H54 (cell line): ENCODE results near the gene ZNF181.
"Not testable (repeated sequence)": the region's sequence is repeated elsewhere in the genome, so short reads cannot be mapped to it uniquely, and the experiment has no call there.

Source experiments
- DNase-seq: peaks from one replicate; pipeline ENCODE4 v3.0.0; 2011; ENCODE audit warnings: low spot score, mixed read lengths; ENCODE audit not compliant: insufficient read length
- FAIRE-seq: peaks from 3 replicates; lab custom pipeline; 2011; peaks lifted over from hg19 to GRCh38; lab: Jason Lieb, UNC
- POLR2A ChIP-seq: IDR thresholded peaks from 2 replicates; pipeline ENCODE4 v1.6.1; 2011; ENCODE audit warnings: low read depth, mild to moderate bottlenecking, low read length

The ZNF181 gene

DNA sequence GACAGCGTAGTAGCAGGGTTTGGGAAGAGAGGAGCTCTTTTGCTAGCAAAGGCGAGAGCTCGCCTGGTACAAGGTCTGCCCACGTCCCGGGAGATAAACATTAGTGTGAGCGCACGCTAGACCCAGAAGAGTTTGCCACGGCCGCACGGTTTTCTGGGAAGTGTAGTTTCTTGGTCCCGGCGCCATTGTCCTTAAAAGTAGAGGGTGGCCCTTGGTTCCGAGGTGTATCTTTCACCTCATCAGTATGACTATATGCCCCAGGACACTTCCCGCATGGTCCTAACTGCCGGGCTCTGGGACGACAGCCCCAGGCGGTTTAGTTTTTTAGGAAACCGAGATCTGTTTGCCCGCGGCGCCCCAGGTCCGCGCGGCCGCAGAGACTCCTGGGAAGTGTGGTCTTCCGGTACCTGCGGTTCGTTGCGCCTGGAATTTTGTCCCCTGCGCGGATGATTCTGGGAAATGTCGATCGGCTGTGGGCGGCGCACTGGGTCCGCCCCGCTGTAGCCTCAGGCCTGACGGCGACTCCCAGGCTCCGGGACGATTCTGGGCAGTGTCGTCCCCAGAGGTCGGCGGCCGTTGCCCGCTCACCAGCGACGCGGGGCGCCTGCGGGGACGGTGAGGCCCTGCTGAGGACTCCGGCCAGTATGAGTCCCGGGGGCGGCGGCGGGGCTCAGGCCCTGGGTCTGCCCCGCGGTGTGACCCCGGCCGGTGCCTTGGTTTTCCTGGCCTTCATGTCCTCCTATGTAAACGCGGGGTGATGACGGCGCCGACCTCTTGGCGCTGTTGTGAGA lies at the start of gene ZNF181:
ZNF181 (plus strand) TSS at position 498 of the 791 bp plus-strand sequence. CDS start 795 bp downstream, outside the sequence.
- TF ChIP-seq POLR2A = peak; percentile 81
- FAIRE-seq = no peak

DNA sequence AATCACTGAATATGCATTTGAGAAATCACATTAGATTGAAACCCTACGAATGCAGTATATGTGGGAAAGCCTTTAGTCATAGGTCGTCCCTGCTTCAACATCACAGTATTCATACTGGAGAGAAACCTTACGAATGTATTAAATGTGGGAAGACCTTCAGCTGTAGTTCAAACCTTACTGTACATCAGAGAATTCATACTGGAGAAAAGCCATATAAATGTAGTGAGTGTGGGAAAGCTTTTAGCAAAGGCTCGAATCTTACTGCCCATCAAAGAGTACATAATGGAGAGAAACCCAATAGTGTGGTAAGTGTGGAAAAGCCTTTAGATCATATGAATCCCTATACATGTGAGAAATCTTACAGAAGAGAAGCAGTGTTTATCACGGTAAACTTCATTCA lies 48.8 kb upstream of the ZNF181 start:
- DNase-seq, FAIRE-seq: not testable (repeated sequence)

More for the DNA sequence above, at the start of gene ZNF181:
- peak; percentile 75 for DNase-seq

DNA sequence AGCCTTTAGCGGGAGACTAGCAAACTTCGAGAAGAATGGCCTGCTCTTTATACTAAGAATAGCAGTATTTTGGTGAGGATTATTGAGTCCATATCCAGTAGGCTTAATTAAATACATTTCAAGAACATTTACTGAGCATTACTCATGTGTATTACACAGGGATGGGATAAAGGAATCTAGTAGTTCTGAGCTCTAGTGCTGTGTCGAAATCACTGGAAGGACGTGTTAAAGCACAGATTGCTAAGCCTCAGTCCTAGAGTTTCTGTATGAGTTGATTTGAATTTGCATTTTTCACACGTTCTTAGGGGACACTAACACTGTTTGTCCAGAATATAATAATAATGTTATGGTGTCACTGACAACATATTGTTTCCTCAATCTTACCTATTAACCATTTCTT lies 47.6 kb upstream of the ZNF181 start:
- no peak for TF ChIP-seq POLR2A
- FAIRE-seq (no peak), DNase-seq (no peak)

DNA sequence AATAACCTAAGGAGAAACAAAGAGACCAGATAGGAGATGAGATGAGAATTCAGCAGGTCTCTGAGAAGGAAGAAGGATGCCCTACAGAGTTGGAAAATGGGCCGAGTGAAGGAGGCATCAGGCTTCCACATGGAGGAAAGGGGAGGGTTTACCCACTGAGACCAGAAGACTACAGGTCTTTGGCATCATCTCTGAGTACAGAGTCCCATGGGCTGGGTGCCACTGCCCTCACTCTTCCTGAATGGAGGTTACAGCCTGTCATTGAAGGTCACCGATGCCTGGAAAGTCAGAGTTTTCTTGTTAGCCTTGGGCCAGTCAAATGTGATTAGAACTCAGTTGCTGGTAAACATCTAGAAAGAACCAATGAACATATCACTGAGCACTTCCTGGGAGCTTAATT lies 46.7 kb upstream of the ZNF181 start:
- TF ChIP-seq POLR2A = no peak
- no peak for FAIRE-seq
- DNase-seq = no peak

DNA sequence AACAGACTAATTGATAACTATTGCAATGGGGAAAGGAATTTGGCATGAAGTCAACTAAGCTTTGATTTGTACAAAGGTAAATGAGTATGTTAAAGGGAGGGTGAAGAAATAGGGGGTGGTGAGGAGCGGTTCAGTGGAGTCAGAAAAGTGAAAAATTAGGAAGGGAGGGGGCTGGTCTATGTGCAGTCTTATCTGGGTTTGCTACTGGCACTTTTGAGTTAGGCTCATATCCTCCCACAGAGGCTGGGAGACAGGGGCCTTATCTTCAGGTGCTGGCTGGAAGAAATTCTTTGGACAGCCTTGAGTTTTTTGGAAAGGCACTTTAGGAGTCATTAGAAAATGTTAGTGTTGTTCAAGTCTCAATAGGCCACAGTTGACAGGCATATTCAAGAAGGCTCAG lies 45.5 kb upstream of the ZNF181 start:
- FAIRE-seq (no peak), DNase-seq (no peak)
- TF ChIP-seq POLR2A = no peak

DNA sequence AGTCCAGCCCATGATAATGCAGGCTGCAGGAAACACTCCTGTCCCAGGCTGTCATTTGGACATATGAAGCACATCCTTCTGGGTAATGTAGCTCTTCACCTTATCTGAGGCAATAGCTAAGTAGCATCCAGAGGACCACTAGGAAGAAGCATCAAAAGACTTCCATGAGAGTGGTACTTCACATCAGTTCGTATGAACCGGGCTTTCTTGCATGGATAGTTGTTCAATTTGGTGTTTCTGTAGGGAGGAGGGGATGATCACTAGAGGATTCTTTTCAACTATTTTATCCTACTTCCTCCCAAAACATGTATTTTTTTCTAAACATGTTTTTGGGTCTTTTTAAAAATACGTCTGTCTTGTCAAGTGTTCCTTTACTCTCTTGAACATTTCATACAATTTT lies 43.7 kb upstream of the ZNF181 start:
- FAIRE-seq (no peak), DNase-seq (no peak)
- TF ChIP-seq POLR2A = no peak

DNA sequence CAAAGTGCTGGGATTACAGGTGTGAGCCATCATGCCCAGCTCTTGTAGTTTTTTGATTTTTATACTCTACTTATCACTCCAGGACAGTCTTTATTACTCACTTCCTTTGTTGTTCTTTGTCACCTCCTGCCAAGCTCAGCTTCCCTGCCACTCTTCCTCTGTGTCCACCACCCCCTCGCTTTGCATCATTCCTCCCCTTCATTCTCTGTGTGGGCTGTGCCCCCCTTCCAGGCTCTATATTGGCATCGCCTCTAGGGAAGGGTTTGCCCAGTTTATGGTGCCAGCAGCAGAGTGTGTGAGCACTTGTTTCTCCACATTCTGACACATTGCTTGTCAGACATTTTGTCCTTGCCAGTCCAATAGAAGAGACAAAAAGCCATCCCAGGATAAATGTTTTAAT lies 41.5 kb upstream of the ZNF181 start:
- DNase-seq (no peak), FAIRE-seq (no peak)
- no peak for TF ChIP-seq POLR2A

DNA sequence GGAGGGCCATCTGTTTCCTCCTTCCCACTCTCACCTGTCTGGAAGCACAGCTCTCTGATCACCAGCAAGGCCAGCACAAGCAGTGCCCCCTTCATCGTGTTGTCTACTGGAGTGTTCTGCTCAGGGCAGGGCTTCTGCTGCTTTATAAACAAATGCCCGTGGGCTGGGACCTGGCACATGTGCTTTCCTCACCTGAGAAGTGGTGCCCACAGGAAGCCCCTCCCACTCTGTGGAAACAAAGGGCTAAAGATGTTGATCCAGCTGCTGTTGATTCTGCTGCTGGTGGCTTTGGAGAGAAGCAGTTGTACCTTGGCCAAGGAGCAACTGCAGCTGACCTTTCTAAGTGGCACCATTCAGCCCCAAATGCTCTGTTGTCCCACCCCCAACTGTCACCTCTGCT lies 26.4 kb upstream of the ZNF181 start:
- no peak for TF ChIP-seq POLR2A
- FAIRE-seq (no peak), DNase-seq (no peak)

DNA sequence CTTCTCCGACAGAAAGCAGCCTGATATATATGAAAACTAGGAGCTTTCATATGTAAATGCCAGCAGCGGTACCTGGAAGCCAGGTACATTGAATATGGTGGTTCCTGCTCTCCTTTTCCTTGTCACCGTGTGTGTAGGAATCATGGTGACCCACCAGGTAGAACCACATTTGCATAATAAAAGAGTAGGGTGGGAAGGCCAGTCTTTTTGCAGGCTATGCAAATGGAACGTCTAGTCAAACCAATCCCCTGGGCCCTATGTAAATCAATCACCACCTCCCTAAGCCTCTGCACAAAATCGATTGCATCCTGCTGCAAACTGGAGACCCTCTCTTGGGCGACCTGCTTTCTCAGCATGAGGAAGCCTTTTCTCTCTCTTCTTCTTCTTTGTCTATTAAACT lies 22.2 kb upstream of the ZNF181 start:
- DNase-seq (no peak), FAIRE-seq (no peak)
- TF ChIP-seq POLR2A = no peak

DNA sequence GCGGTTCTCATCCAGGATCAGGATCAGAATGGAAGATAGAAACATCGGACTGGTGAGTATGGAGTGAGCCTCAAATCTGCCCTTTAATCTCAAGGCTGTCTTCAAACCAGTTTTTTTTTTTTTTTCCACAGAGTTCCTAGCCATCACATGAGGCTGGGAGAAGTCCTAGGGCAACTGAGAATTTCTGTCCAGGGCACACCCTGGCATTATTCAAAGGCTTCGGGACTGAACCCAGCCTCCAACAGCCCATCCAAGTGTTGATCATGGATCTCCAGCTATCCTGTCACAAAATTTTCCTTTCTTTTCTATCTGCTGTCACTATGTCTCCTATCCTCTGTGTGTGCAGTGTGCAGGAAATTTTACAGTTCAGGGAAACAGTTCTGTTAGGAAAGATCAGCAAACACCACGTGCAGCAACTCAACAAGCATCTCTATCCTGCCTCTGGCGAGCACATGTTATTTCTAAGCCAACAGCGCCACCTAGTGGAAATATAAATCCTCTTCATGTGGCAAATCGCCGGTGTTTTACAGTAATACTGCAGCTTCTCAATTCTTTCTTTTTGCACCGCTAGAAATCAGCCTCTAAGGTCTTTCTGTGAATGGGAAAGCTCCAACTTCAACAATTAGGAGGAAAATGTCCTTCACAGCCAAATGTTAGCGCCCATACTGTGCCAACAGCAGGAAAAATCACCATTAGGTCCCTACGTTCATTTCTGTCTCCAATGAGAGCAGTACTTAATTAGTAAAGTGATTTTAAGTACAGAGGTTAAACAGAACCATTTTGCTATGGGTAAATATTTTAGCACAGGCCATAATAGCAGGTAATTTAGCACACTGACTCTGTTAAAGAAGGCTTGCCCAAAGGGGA lies 21.4 kb upstream of the ZNF181 start:
- TF ChIP-seq POLR2A = no peak
- FAIRE-seq (peak; percentile 97), DNase-seq (peak; percentile 64)

DNA sequence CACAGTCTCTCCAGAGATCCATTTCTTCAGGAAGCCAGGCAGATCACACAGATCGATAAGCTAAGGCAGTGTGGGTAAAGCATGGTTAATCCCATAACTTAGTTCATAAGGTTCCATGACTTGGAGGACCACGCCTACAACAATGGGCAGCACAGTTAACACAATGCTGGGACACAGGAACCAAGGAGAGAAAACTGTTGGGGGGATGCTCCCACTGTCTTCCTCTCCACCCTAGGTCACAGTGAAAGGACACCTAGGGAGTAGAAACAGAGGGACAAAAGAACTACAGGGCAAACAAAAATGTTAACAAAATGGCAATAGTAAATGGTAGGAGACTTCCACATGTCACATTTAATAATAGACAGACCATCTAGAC lies 20.8 kb upstream of the ZNF181 start:
- no peak for FAIRE-seq
- no peak for TF ChIP-seq POLR2A
- DNase-seq = no peak

DNA sequence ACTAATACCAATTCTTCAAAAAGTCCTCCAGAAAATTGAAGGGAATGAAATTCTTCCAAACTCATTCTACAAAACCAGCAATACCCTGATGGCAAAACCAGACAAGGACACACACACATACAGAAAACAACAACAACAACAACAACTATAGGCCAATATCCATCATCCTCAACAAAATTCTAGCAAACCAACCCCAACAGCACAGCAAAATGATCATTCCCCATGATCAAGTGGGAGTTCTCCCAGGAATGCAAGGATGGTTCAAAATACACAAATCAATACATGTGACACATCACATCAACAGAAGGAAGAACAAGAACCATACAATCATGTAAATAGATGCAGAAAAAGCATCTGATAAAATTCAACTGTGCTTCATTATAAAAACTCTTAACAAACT lies 18.7 kb upstream of the ZNF181 start:
- no peak for FAIRE-seq
- DNase-seq = no peak
- no peak for TF ChIP-seq POLR2A

DNA sequence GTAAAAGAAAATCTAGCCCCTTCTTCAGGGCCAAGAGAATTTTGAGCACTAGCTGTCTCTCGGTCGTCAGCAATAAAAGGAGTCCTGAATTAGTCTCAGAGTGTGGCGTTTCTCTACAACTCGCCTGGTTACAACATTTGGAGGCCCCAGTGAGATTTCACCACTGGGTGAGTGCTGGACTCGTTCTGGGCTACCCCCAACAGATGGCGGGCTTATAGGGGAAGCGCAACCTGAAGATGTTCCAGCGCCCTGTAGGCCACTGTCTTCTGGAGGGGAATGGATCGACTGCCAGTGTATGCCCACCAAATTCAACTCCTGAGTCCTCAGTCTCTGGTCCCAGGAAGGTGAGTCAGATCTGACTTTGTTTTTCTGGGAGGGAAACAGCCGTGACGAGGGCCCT lies 11.7 kb upstream of the ZNF181 start:
- no peak for FAIRE-seq
- DNase-seq = no peak
- TF ChIP-seq POLR2A = no peak

DNA sequence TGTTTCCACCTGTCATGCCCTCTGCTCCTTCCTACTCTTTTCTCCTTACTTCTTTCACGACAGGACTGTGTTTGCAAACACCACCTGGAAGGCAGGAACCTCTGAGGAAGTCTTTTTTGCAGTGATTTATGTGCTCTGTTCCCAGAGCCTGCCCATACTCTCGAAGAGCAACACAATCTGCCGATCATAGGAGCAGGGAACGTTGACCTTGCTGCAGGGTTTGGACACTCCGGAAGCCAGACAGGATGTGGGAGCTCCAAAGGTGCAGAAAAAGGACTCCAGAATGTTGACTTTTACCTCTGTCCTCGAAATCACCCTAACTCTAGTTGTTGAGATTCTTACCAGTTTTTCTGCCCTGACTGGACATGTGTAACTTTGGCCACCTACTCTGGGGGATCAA lies 8.6 kb upstream of the ZNF181 start:
- no peak for TF ChIP-seq POLR2A

More for the DNA sequence above, 8.6 kb upstream of the ZNF181 start:
- no peak for FAIRE-seq
- DNase-seq = no peak
